Endothelial cell of umbilical vein (primary cell): ENCODE measurements around the gene CNTFR.

Experiments
- EZH2 ChIP-seq: IDR thresholded peaks from 2 replicates; pipeline ENCODE4 v1.6.1; 2012; ENCODE audit warnings: borderline replicate concordance, low read depth, mild to moderate bottlenecking, moderate library complexity, low read length, inconsistent platforms; ENCODE audit not compliant: severe bottlenecking
- FOS ChIP-seq: IDR thresholded peaks from 2 replicates; pipeline ENCODE4 v1.6.1; 2011; ENCODE audit warnings: mild to moderate bottlenecking, low read length, moderate library complexity, borderline replicate concordance; ENCODE audit not compliant: insufficient read depth
- GATA2 ChIP-seq: IDR thresholded peaks from 2 replicates; pipeline ENCODE4 v1.7.0; 2011; ENCODE audit warnings: low read depth, mild to moderate bottlenecking, moderate library complexity, mixed read lengths, low read length; ENCODE audit not compliant: insufficient read length, insufficient read depth
- JUN ChIP-seq: IDR thresholded peaks from 2 replicates; pipeline ENCODE4 v1.6.1; 2011; ENCODE audit warnings: borderline replicate concordance, low read depth; ENCODE audit not compliant: insufficient read length, insufficient read depth
- MYC ChIP-seq: IDR thresholded peaks from one replicate; pipeline ENCODE4 v1.6.1; 2011; ENCODE audit warnings: mild to moderate bottlenecking, low read depth, low read length
- POLR2A ChIP-seq: IDR thresholded peaks from 2 replicates; pipeline ENCODE4 v1.6.1; 2012; ENCODE audit warnings: low read depth, mild to moderate bottlenecking, control low read depth, low read length
- POLR2AphosphoS5 ChIP-seq: IDR thresholded peaks from 2 replicates; pipeline ENCODE4 v1.6.1; 2012; ENCODE audit warnings: low read depth, mild to moderate bottlenecking, control low read depth, low read length, moderate library complexity; ENCODE audit not compliant: insufficient read depth
- TF ChIP-seq, protein P1 (sequence below), 2 donors: IDR thresholded peaks; 1 replicate in 1 of 2; 2 replicates in 1 of 2; pipeline ENCODE4 v1.5.1; 2011; ENCODE audit warnings: low read length in 2 of 2, mild to moderate bottlenecking in 2 of 2, moderate library complexity in 2 of 2, control low read depth in 1 of 2, inconsistent platforms in 1 of 2, low read depth in 1 of 2; ENCODE audit not compliant: insufficient read depth in 1 of 2; ENCODE audit errors: extremely low read depth in 1 of 2
- TF ChIP-seq, protein P2 (sequence below): IDR thresholded peaks from 2 replicates; pipeline ENCODE4 v1.6.1; 2011; ENCODE audit not compliant: insufficient read depth, insufficient read length

DNA sequence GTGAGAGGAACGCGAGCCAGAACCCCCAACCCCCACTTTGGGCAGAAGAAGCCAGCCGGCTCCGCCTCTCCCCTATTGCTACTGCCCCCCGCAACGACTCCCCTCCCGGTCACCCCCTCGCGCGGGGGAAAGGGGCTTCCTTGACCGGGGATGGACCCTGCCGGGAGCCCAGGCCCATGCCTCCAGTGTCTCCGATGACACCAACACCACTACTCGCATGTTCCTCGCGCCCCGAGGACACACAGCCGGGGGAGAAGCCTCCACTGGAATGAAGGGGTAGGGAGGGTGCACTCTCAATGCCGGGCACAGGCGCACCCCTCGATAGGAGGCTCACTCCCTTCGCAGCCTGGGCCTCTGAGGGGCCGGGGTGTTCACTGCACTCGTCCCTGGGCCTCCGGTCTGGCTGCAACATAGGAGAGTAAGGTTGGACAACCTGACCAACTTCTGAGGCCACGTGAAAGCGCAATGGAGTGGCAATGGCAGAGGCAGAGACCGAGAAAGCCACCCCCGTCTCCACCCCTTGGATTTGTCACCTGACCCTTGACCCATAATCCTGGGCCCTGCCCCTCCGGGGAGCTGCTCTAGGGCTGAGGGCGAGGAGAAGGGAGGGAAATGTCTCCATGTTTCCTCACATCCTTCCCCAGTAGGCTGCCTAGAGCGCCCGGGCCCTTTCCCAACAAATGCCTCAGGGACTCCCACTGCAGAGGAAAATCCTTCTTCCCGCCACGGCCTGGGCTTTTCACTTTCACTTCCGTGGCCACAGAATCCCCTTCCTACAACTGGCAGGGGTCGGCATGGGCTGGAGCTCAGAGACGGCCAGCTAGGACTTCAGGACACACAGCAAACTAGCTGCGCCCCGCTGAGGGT lies 1.1 kb upstream of the CNTFR start:
- TF ChIP-seq, protein P1, sequence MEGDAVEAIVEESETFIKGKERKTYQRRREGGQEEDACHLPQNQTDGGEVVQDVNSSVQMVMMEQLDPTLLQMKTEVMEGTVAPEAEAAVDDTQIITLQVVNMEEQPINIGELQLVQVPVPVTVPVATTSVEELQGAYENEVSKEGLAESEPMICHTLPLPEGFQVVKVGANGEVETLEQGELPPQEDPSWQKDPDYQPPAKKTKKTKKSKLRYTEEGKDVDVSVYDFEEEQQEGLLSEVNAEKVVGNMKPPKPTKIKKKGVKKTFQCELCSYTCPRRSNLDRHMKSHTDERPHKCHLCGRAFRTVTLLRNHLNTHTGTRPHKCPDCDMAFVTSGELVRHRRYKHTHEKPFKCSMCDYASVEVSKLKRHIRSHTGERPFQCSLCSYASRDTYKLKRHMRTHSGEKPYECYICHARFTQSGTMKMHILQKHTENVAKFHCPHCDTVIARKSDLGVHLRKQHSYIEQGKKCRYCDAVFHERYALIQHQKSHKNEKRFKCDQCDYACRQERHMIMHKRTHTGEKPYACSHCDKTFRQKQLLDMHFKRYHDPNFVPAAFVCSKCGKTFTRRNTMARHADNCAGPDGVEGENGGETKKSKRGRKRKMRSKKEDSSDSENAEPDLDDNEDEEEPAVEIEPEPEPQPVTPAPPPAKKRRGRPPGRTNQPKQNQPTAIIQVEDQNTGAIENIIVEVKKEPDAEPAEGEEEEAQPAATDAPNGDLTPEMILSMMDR (IDR thresholded peaks at IDR 0.05; ENCODE audit: extremely low read depth in 1 of 2, insufficient read depth in 1 of 2, low read depth in 1 of 2, low read length in 2 of 2), result no peak
- TF ChIP-seq MYC (no peak), EZH2 (peak; percentile 53), GATA2 (no peak), POLR2AphosphoS5 (no peak), POLR2A (no peak), JUN (no peak), FOS (no peak)
- TF ChIP-seq, protein P2, sequence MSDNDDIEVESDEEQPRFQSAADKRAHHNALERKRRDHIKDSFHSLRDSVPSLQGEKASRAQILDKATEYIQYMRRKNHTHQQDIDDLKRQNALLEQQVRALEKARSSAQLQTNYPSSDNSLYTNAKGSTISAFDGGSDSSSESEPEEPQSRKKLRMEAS, result no peak
